K562 (cell line): ENCODE data around the gene SORBS2. TPM values are rescaled to one million over a fixed set of nuclear protein-coding genes. Genes with fewer than 3 reads are reported as not detected.

Experiments used
- ATAC-seq: fragments of 200-7000 bp; cut with Tn5 transposase; 3 replicates; pipeline ENCODE4 v1.9.1; 2020; ENCODE audit warnings: moderate library complexity
- BruUV-seq: library from RNA; stranded (reverse); fragments of 400-500 nt; replicated peaks from 2 replicates; lab custom pipeline; 2021; lab: Mats Ljungman, UMichigan
- CTCF ChIA-PET: fragments of 300-600 bp; formaldehyde crosslinking; extraction: SDS; loops from one replicate; lab custom pipeline; 2021; ENCODE audit warnings: low intra/inter-chr PET ratio; lab: Yijun Ruan, JAX
- POLR2A ChIA-PET: fragments of 300-600, 350-650 bp; sonication (Branson Sonifier 250); formaldehyde crosslinking; extraction: SDS; loops from one replicate; lab custom pipeline; 2021; ENCODE audit warnings: antibody characterized with exemption, inconsistent platforms; lab: Yijun Ruan, JAX
- DNase-seq, 4 experiments: peaks; one replicate each; pipeline versions ENCODE4 v3.0.0 to v3.0.0-alpha.2; 2011 to 2018; ENCODE audit warnings: low spot score in 3 of 4, mixed read lengths in 3 of 4; ENCODE audit errors: extremely low read depth in 1 of 4
- FAIRE-seq: peaks from 2 replicates; lab custom pipeline; 2011; peaks lifted over from hg19 to GRCh38; lab: Jason Lieb, UNC
- H2AFZ ChIP-seq: 2 replicates; pipeline ENCODE4 v1.6.0; 2011; ENCODE audit warnings: low read depth, low read length, control low read depth, inconsistent platforms
- H3K27ac ChIP-seq: fragments of 200-600 bp; 3 replicates; pipeline ENCODE4 v1.8.0; 2011; ENCODE audit warnings: low read depth, mild to moderate bottlenecking, control low read depth, inconsistent platforms, low read length, moderate library complexity, mixed read lengths; ENCODE audit errors: extremely low read depth
- H3K27me3 ChIP-seq, 2 experiments: fragments of 300-600 bp in 1 of 2; 2 replicates in 1 of 2; 3 replicates in 1 of 2; pipeline versions ENCODE4 v1.6.0 to v1.8.0; 2011; ENCODE audit warnings: inconsistent platforms in 2 of 2, low read length in 2 of 2, mild to moderate bottlenecking in 1 of 2, mixed read lengths in 1 of 2, moderate library complexity in 1 of 2; ENCODE audit not compliant: control insufficient read depth in 2 of 2, insufficient read depth in 2 of 2
- H3K36me3 ChIP-seq: fragments of 300-600 bp; 3 replicates; pipeline ENCODE4 v1.8.0; 2011; ENCODE audit warnings: mild to moderate bottlenecking, low read length, inconsistent platforms; ENCODE audit not compliant: control insufficient read depth, insufficient read depth
- H3K4me1 ChIP-seq, 2 experiments: fragments of 200-600 bp in 1 of 2; replicated peaks in 1 of 2; 2 replicates in 1 of 2; 3 replicates in 1 of 2; pipeline versions ENCODE4 v1.5.1 to v1.8.0; 2011; ENCODE audit warnings: inconsistent platforms in 2 of 2, low read length in 2 of 2, mild to moderate bottlenecking in 1 of 2, mixed read lengths in 1 of 2, moderate library complexity in 1 of 2; ENCODE audit not compliant: control insufficient read depth in 2 of 2, insufficient read depth in 2 of 2
- H3K4me2 ChIP-seq: 2 replicates; pipeline ENCODE4 v1.6.1; 2011; ENCODE audit warnings: low read length, control low read depth, inconsistent platforms, mixed read lengths; ENCODE audit not compliant: insufficient read depth
- H3K4me3 ChIP-seq: fragments of 200-600 bp; sonication (generic), shearing (Covaris generic); 2 replicates; pipeline ENCODE4 v1.5.1; 2016; ENCODE audit warnings: control low read depth, inconsistent platforms
- H3K79me2 ChIP-seq: fragments of 200-600 bp; 3 replicates; pipeline ENCODE4 v1.8.0; 2011; ENCODE audit warnings: low read length, inconsistent platforms; ENCODE audit not compliant: control insufficient read depth, insufficient read depth
- H3K9ac ChIP-seq, 2 experiments: 2 replicates each; pipeline versions ENCODE4 v1.6.0 to v1.6.1; 2011; ENCODE audit warnings: low read depth in 2 of 2, low read length in 2 of 2, control low read depth in 1 of 2, inconsistent platforms in 1 of 2, mild to moderate bottlenecking in 1 of 2, mixed read lengths in 1 of 2; ENCODE audit not compliant: insufficient read depth in 1 of 2
- H3K9me1 ChIP-seq: one replicate; pipeline ENCODE4 v1.6.0; 2011; ENCODE audit warnings: inconsistent platforms, mild to moderate bottlenecking, low read length, moderate library complexity; ENCODE audit not compliant: control insufficient read depth, insufficient read depth
- H3K9me3 ChIP-seq: replicated peaks from 2 replicates; pipeline ENCODE4 v1.5.1; 2011; ENCODE audit warnings: low read depth, low read length, inconsistent platforms; ENCODE audit not compliant: control insufficient read depth, insufficient read depth
- H4K20me1 ChIP-seq: replicated peaks from 2 replicates; pipeline ENCODE4 v1.6.1; 2011; ENCODE audit warnings: low read length, inconsistent platforms, mixed read lengths; ENCODE audit not compliant: control insufficient read depth, insufficient read depth
- CBFA2T3 ChIP-seq: fragments of 450-650 bp; IDR thresholded peaks from 2 replicates; pipeline ENCODE4 v1.6.1; 2017
- CREB1 ChIP-seq, 2 experiments: sonication (generic) in 1 of 2; formaldehyde crosslinking in 1 of 2; IDR thresholded peaks; 2 replicates each; pipeline versions ENCODE4 v1.6.1 to v1.8.0; 2012 to 2022; ENCODE audit warnings: inconsistent platforms in 1 of 2, mild to moderate bottlenecking in 1 of 2, missing genetic modification reagents in 1 of 2, moderate library complexity in 1 of 2
- EGR1 ChIP-seq: fragments of 450-650 bp; conservative IDR thresholded peaks from 2 replicates; pipeline ENCODE4 v1.6.1; 2017; ENCODE audit warnings: mild to moderate bottlenecking
- ETS1 ChIP-seq: conservative IDR thresholded peaks from 2 replicates; pipeline ENCODE4 v1.6.1; 2011; ENCODE audit warnings: low read depth, mild to moderate bottlenecking, low read length; ENCODE audit not compliant: control insufficient read depth
- NONO ChIP-seq, 2 experiments: fragments of 200-400 bp in 1 of 2; fragments of 450-650 bp in 1 of 2; formaldehyde crosslinking in 1 of 2; IDR thresholded peaks; 2 replicates each; pipeline ENCODE4 v1.6.1; 2017; ENCODE audit warnings: low read depth in 2 of 2, mild to moderate bottlenecking in 2 of 2, moderate library complexity in 2 of 2, low read length in 1 of 2
- SMARCC2 ChIP-seq: fragments of 450-650 bp; IDR thresholded peaks from 2 replicates; pipeline ENCODE4 v1.6.1; 2017; ENCODE audit warnings: antibody characterized with exemption, moderate library complexity, mild to moderate bottlenecking, low read depth
- TCF7L2 ChIP-seq: fragments of 150-350 bp; IDR thresholded peaks from 2 replicates; pipeline ENCODE4 v1.6.1; 2016; ENCODE audit warnings: low read depth, mild to moderate bottlenecking, low read length, moderate library complexity
- ZZZ3 ChIP-seq: fragments of 450-650 bp; IDR thresholded peaks from 2 replicates; pipeline ENCODE4 v1.6.1; 2016; ENCODE audit warnings: antibody characterized with exemption, mild to moderate bottlenecking, moderate library complexity
- WGBS: fragments of 100-300 bp; shearing (Covaris generic); methylation state at CpG from one replicate; pipeline ENCODE4 v1.1.6; 2016; ENCODE audit warnings: low coverage, mixed read lengths; ENCODE audit not compliant: insufficient coverage; ENCODE audit errors: missing lambda C conversion rate; 5-methylcytosine and 5-hydroxymethylcytosine counted together
- in situ Hi-C: fragments of 300-500 bp; cut with MboI; formaldehyde crosslinking; loops from 4 replicates; pipeline ENCODE4 v1.15.0; 2018; ENCODE audit warnings: inconsistent platforms, mixed read lengths
- intact Hi-C: fragments of 100-400 bp; cut with micrococcal nuclease; formaldehyde crosslinking; loops from 2 replicates; pipeline ENCODE4 v1.14.2; 2022
- polyA plus RNA-seq, 8 experiments: library from polyadenylated mRNA; depleted of rRNA in 4 of 8; stranded (reverse) in 5 of 8; unstranded in 3 of 8; fragments of >200 nt; fragmentation: Nextera tagmentation in 2 of 8; fragmentation: Illumina TruSeq in 1 of 8; extraction: Ambion mirVana in 2 of 8; extraction: Trizol in 1 of 8; gene quantifications; 2 replicates each; pipeline versions ENCODE4 v1.2.1 to v1.2.3, GENCODE V29; 2011 to 2014; ENCODE audit warnings: inconsistent platforms in 1 of 8, missing spikeins in 1 of 8
- total RNA-seq, 7 experiments: library from RNA; depleted of rRNA in 6 of 7; stranded (reverse); fragments of >200 nt in 6 of 7; fragmentation: Illumina TruSeq in 2 of 7; extraction: Trizol in 2 of 7; gene quantifications; 2 replicates each; pipeline versions ENCODE4 v1.2.1 to v1.2.3, GENCODE V29; 2011 to 2021; ENCODE audit warnings: low replicate concordance in 1 of 7

Gene SORBS2
- total and polyA plus RNA-seq, 9 of the 15 experiments (the other 6 are each of a cell fraction or from before 2014, with no cell fraction given) = 0.29 TPM; not detected in 8

GRCh38 chr4:185536411-185536709 lies 275.6 kb downstream of the SORBS2 start:
- POLR2A ChIA-PET = no interaction called here
- CTCF ChIA-PET = no interaction called here
- Histone ChIP-seq H3K9ac (no peak overlapping the region), H3K9me3 (no peaks in the 10 kb centered on the region), H3K4me1 (peaks cover 0 to 11% of the 10 kb centered on the region in 2 experiments; a peak in 3 of 5 replicates), H2AFZ (no peak overlapping the region)
- WGBS = 3% methylated on average over 4 of the region's 4 CpGs
- FAIRE-seq = no peak
- TF ChIP-seq SMARCC2 = no peak
- no peak for TF ChIP-seq ZZZ3
- no peak for TF ChIP-seq EGR1
- TF ChIP-seq CBFA2T3 = 0 out of 2 replicates have a peak, but pooled peaks have one; percentile 3
- no peak for TF ChIP-seq TCF7L2
- TF ChIP-seq CREB1 (IDR thresholded peaks at IDR 0.05) = no peak
- no peak for TF ChIP-seq CREB1 (CRISPR knock-in tag; IDR thresholded peaks at IDR 0.05)
- no peak for TF ChIP-seq NONO (IDR thresholded peaks at IDR 0.05; ENCODE audit: low read depth in 2 of 2, low read length in 1 of 2)
- TF ChIP-seq ETS1 = no peak
- TF ChIP-seq, all 486 proteins: peak for 1
- no peak overlapping the region for H3K27ac ChIP-seq
- DNase-seq = no peak
- no peaks in the 10 kb centered on the region for H3K79me2 ChIP-seq
- peaks cover 40 to 53% of the 10 kb centered on the region in 2 experiments for H3K27me3 ChIP-seq
- no peaks in the 10 kb centered on the region for H3K36me3 ChIP-seq
- in situ Hi-C loops (no loop called here), intact Hi-C loops (loop anchor here (5.0 kb wide), 1 partner anchor 56 kb away; no protein-coding TSS in a partner anchor)
- no peak overlapping the region for H3K4me3 ChIP-seq
- ATAC-seq = no peak
- no peaks in the 10 kb centered on the region for H3K9me1 ChIP-seq
- no peak overlapping the region for H3K4me2 ChIP-seq
- BruUV-seq = no TSS peak
- peaks cover 3% of the 10 kb centered on the region; the same call in 1 of the 2 replicates for H4K20me1 ChIP-seq
